Left lung (tissue), 10 donors: Measurements from ENCODE around the gene ITIH5. TPM values are rescaled to one million over a fixed set of nuclear protein-coding genes. Genes with fewer than 3 reads are reported as not detected.
A peak's percentile ranks its signal among the peaks of the same experiment; 100 is the strongest.

Experiments used
- ATAC-seq: fragments of 200-7000 bp; cut with Tn5 transposase; one replicate; pipeline ENCODE4 v1.9.1; 2020; ENCODE audit warnings: moderate library complexity
- DNase-seq, 4 donors: peaks; one replicate each; pipeline ENCODE4 v3.0.0-alpha.2; 2013 to 2020
- H3K27ac ChIP-seq, 2 donors: fragments of 200-600 bp; sonication (generic) in 1 of 2; one replicate each; pipeline versions ENCODE4 v1.5.0 to v1.8.0; 2020 to 2021
- H3K27me3 ChIP-seq, 2 donors: fragments of 200-600 bp; sonication (generic) in 1 of 2; one replicate each; pipeline versions ENCODE4 v1.5.0 to v1.8.0; 2020 to 2021
- H3K36me3 ChIP-seq, 2 donors: fragments of 200-600 bp; sonication (generic) in 1 of 2; one replicate each; pipeline versions ENCODE4 v1.5.0 to v1.8.0; 2020 to 2021
- H3K4me1 ChIP-seq, 2 donors: fragments of 200-600 bp; one replicate each; pipeline ENCODE4 v1.8.0; 2021
- H3K4me3 ChIP-seq, 2 donors: fragments of 200-600 bp; sonication (generic) in 1 of 2; one replicate each; pipeline versions ENCODE4 v1.5.0 to v1.8.0; 2020 to 2021; ENCODE audit warnings: mild to moderate bottlenecking in 1 of 2
- H3K9me3 ChIP-seq, 2 donors: fragments of 200-600 bp; sonication (generic) in 1 of 2; one replicate each; pipeline versions ENCODE4 v1.5.0 to v1.8.0; 2020 to 2021
- CTCF ChIP-seq, 2 donors: fragments of 200-600 bp; sonication (generic) in 1 of 2; IDR thresholded peaks; one replicate each; pipeline versions ENCODE4 v1.5.0 to v1.8.0; 2021; ENCODE audit warnings: antibody characterized with exemption in 2 of 2
- intact Hi-C, 2 donors: fragments of 100-400 bp; cut with DNase I; formaldehyde crosslinking; loops; one replicate each; pipeline versions ENCODE4 v1.11.2 to v1.14.2; 2022
- polyA plus RNA-seq, 6 donors: library from polyadenylated mRNA; unstranded; fragments of 120-200 nt; gene quantifications; one replicate each; pipeline ENCODE4 v1.2.1, GENCODE V29; 2013; ENCODE audit not compliant: insufficient read length in 6 of 6
- total RNA-seq, 2 donors: library from RNA; stranded (reverse); fragmentation: NEBNext Ultra II Directional; extraction: Animal tissue kit (Norgen Biotek cat#: 25700); gene quantifications; one replicate each; pipeline ENCODE4 v1.2.1, GENCODE V29; 2021
- donor health status: DM: no; HTN: yes; CAD: no.
- donor health status: DM: no; HTN: no; CAD: no.

Gene ITIH5
- total and polyA plus RNA-seq, 8 donors = 7.0 to 40.7 (median 29.9) TPM

- Histone ChIP-seq H3K9me3 (no peaks in the 10 kb centered on the region), H3K4me3 (no peak overlapping the region), H3K4me1 (no peaks in the 10 kb centered on the region), H3K27me3 (no peaks in the 10 kb centered on the region), H3K27ac (no peak overlapping the region), H3K36me3 (no peaks in the 10 kb centered on the region)
- intact Hi-C loops = no loop called here
- no peak for TF ChIP-seq CTCF (IDR thresholded peaks at IDR 0.05)
- no peak for DNase-seq
- no peak for ATAC-seq
These were observed 70.4 kb downstream of the ITIH5 start for GRCh38 chr10:7596356-7596755.

GRCh38 chr10:7593905-7594304, 72.9 kb downstream of the ITIH5 start:
- intact Hi-C loops = no loop called here
- no peaks in the 10 kb centered on the region for H3K9me3 ChIP-seq
- H3K4me1 ChIP-seq = no peaks in the 10 kb centered on the region
- no peak for TF ChIP-seq CTCF (IDR thresholded peaks at IDR 0.05)
- ATAC-seq (no peak), DNase-seq (no peak)
- H3K36me3 ChIP-seq = no peaks in the 10 kb centered on the region
- no peak overlapping the region for H3K27ac ChIP-seq
- H3K27me3 ChIP-seq = no peaks in the 10 kb centered on the region
- H3K4me3 ChIP-seq = no peak overlapping the region

GRCh38 chr10:7593063-7593462, 73.7 kb downstream of the ITIH5 start:
- intact Hi-C loops = no loop called here
- H3K27ac ChIP-seq = no peak overlapping the region
- H3K4me1 ChIP-seq = no peaks in the 10 kb centered on the region
- H3K27me3 ChIP-seq = no peaks in the 10 kb centered on the region
- no peaks in the 10 kb centered on the region for H3K9me3 ChIP-seq
- TF ChIP-seq CTCF (IDR thresholded peaks at IDR 0.05) = no peak
- no peak overlapping the region for H3K4me3 ChIP-seq
- DNase-seq = no peak
- no peaks in the 10 kb centered on the region for H3K36me3 ChIP-seq
- ATAC-seq = no peak

GRCh38 chr10:7592627-7593026, 74.1 kb downstream of the ITIH5 start:
- no peaks in the 10 kb centered on the region for H3K4me1 ChIP-seq
- no peaks in the 10 kb centered on the region for H3K27me3 ChIP-seq
- intact Hi-C loops = no loop called here
- peak in 1 of 4 donors; percentile 57 for DNase-seq
- no peak for TF ChIP-seq CTCF (IDR thresholded peaks at IDR 0.05)
- H3K27ac ChIP-seq = no peak overlapping the region
- no peak for ATAC-seq
- no peaks in the 10 kb centered on the region for H3K36me3 ChIP-seq
- no peak overlapping the region for H3K4me3 ChIP-seq
- H3K9me3 ChIP-seq = no peaks in the 10 kb centered on the region

- no peak overlapping the region for H3K27ac ChIP-seq
- DNase-seq (no peak), ATAC-seq (no peak)
- H3K27me3 ChIP-seq = no peaks in the 10 kb centered on the region
- H3K4me1 ChIP-seq = no peaks in the 10 kb centered on the region
- no peaks in the 10 kb centered on the region for H3K36me3 ChIP-seq
- no peaks in the 10 kb centered on the region for H3K9me3 ChIP-seq
- intact Hi-C loops = no loop called here
- H3K4me3 ChIP-seq = no peak overlapping the region
- no peak for TF ChIP-seq CTCF (IDR thresholded peaks at IDR 0.05)
These were observed 76.5 kb downstream of the ITIH5 start for GRCh38 chr10:7590271-7590670.
